Retina (tissue), 1 donor: ENCODE measurements around the gene RAD54L2.
"Not testable (repeated sequence)": the region's sequence is repeated elsewhere in the genome, so short reads cannot be mapped to it uniquely, and the experiment has no call there.

ENCODE experiments used
- DNase-seq: peaks from one replicate; pipeline ENCODE4 v3.0.0-alpha.2; 2016

RAD54L2 gene

GRCh38 chr3:51538459-51539290 is at the start of gene RAD54L2:
Gene RAD54L2, plus strand, starts transcription at chr3:51538719. Its CDS starts 51,702 bp downstream, at chr3:51590421.
- DNase-seq = peak; percentile 89

- DNase-seq = peak; percentile 92
These were observed 39.4 kb upstream of the RAD54L2 start for GRCh38 chr3:51498876-51499738.

GRCh38 chr3:51500632-51501131 is 37.8 kb upstream of the RAD54L2 start:
- no peak for DNase-seq

GRCh38 chr3:51501833-51502561 is 36.5 kb upstream of the RAD54L2 start:
- DNase-seq = peak; percentile 86

GRCh38 chr3:51502562-51502910 is 36.0 kb upstream of the RAD54L2 start:
- no peak for DNase-seq

- no peak for DNase-seq
These were observed 35.5 kb upstream of the RAD54L2 start for GRCh38 chr3:51503007-51503406.

GRCh38 chr3:51508255-51508654 is 30.3 kb upstream of the RAD54L2 start:
- DNase-seq = no peak

GRCh38 chr3:51510996-51511395 is 27.5 kb upstream of the RAD54L2 start:
- no peak for DNase-seq

GRCh38 chr3:51514210-51514609 is 24.3 kb upstream of the RAD54L2 start:
- DNase-seq = no peak

- no peak for DNase-seq
These were observed 18.7 kb upstream of the RAD54L2 start for GRCh38 chr3:51519848-51520247.

GRCh38 chr3:51520906-51521730 is 17.4 kb upstream of the RAD54L2 start:
- not testable (repeated sequence) for DNase-seq

- DNase-seq = no peak
These were observed 16.1 kb upstream of the RAD54L2 start for GRCh38 chr3:51522273-51522962.

GRCh38 chr3:51524874-51525273 is 13.6 kb upstream of the RAD54L2 start:
- DNase-seq = not testable (repeated sequence)

GRCh38 chr3:51530485-51530884 is 8.0 kb upstream of the RAD54L2 start:
- no peak for DNase-seq

- no peak for DNase-seq
These were observed 3.1 kb upstream of the RAD54L2 start for GRCh38 chr3:51535146-51536019.

GRCh38 chr3:51537631-51538030 is 888 bp upstream of the RAD54L2 start:
- not testable (repeated sequence) for DNase-seq

GRCh38 chr3:51538115-51538458 is 432 bp upstream of the RAD54L2 start:
- no peak for DNase-seq

GRCh38 chr3:51539291-51539941 is 897 bp downstream of the RAD54L2 start:
- DNase-seq = no peak

- DNase-seq = not testable (repeated sequence)
These were observed 4.1 kb downstream of the RAD54L2 start for GRCh38 chr3:51542596-51542995.
